C1 segment of cervical spinal cord (tissue), 14 donors: ENCODE results near the gene SCAP.

Source experiments
- DNase-seq, 14 donors: peaks; one replicate each; lab custom pipeline; 2025; lab: John Stamatoyannopoulos, UW

Gene SCAP

DNA sequence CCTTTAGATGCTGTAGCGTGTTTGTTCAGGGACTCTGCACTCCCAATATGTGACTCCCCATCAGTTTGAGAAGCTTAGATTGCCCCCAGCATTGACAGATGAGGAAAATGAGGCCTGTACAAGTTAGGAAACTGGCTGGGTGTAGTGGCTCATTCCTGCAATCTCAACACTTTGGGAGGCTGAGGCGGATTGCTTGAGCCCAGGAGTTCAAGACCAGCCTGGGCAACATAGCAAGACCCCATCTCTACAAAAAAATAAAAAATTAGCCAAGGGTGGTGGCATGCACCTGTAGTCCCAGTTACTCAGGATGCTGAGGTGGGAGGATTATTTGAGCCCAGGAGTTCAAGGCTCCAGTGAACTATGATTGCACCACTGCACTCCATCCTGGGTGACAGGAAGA, 108.9 kb downstream of the SCAP start:
- no peak for DNase-seq

DNA sequence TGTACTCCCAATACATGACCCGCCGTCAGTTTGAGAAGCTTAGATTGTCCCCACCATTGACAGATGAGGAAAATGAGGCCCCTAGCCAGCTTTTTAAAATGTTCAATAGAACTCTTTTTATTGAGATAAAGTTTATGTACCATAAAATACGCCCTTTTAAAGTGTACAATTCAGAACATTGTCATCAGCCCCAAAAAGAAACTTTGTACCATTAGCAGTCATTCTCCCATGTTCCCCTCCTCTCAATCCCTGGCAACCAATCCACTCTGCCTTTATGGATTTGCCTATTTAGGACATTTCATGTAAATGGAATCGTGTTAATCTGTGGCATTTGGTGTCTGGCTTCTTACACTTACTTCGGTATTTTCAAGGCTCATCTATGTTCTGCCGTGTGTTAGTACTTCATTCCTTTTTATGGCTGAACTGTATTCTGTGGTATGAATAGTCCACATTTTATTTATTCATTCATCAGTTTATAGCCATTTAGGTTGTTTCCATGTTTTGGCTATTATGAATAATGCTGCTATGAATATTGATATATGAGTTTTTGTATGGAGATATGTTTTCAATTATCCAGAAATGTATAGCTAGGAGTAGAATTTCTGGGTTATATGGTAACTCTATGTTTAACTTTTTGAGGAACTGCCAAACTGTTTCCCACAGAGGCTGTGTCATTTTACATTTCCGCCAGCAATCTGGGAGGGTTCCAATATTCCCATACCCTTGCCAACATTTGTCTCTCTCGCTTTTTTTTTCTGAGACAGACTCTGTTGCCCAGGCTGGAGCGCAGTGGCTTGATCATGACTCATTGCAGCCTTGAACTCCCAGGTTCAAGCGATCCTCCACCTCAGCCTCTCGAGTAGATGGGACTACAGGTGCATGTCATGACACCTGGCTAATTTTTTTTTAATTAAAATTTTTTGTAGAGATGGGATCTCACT, 110.3 kb downstream of the SCAP start:
- DNase-seq, result peak in 2 of 14 donors; percentile 13 to 46
